Vagina (tissue), 2 donors: ENCODE data around the gene THRA. TPM values are rescaled to one million over a fixed set of nuclear protein-coding genes. Genes with fewer than 3 reads are reported as not detected.

Experiments used
- DNase-seq, 2 donors: peaks; one replicate each; pipeline ENCODE4 v3.0.0-alpha.2; 2017; ENCODE audit errors: extremely low spot score in 2 of 2
- H3K27ac ChIP-seq: fragments of 200-600 bp; sonication (generic); one replicate; pipeline ENCODE4 v1.5.1; 2019
- H3K27me3 ChIP-seq: fragments of 200-600 bp; sonication (generic); one replicate; pipeline ENCODE4 v1.5.1; 2019
- H3K36me3 ChIP-seq, 2 donors: fragments of 200-600 bp; sonication (generic); one replicate each; pipeline ENCODE4 v1.5.1; 2017 to 2019
- H3K4me1 ChIP-seq: fragments of 200-600 bp; sonication (generic); one replicate; pipeline ENCODE4 v1.5.1; 2019
- H3K4me3 ChIP-seq, 2 donors: fragments of 200-600 bp; sonication (generic); 1 replicate in 1 of 2; 2 replicates in 1 of 2; pipeline ENCODE4 v1.5.1; 2016 to 2019
- H3K9me3 ChIP-seq: fragments of 200-600 bp; sonication (generic); one replicate; pipeline ENCODE4 v1.5.1; 2019
- POLR2A ChIP-seq, 2 donors: fragments of 450-650 bp; IDR thresholded peaks; one replicate each; pipeline ENCODE4 v1.6.1; 2017; ENCODE audit warnings: antibody characterized with exemption in 2 of 2, mild to moderate bottlenecking in 2 of 2, moderate library complexity in 2 of 2
- POLR2AphosphoS5 ChIP-seq, 2 donors: sonication (generic); formaldehyde crosslinking; IDR thresholded peaks; one replicate each; pipeline ENCODE4 v1.9.0; 2017; ENCODE audit warnings: antibody characterized with exemption in 2 of 2, mild to moderate bottlenecking in 2 of 2, low read depth in 1 of 2; ENCODE audit not compliant: insufficient read depth in 1 of 2
- intact Hi-C: fragments of 100-400 bp; cut with DNase I; formaldehyde crosslinking; loops from one replicate; pipeline ENCODE4 v1.15.1; 2023
- total RNA-seq: library from RNA; depleted of rRNA; stranded (reverse); fragments of >200 nt; gene quantifications from one replicate; pipeline ENCODE4 v1.2.3, GENCODE V29; 2016
- TF ChIP-seq, protein P1 (sequence below), 3 experiments: fragments of 450-650 bp in 2 of 3; fragments of 200-600 bp in 1 of 3; sonication (generic) in 1 of 3; IDR thresholded peaks; one replicate each; pipeline ENCODE4 v1.5.1; 2017 to 2019; ENCODE audit warnings: antibody characterized with exemption in 3 of 3, mild to moderate bottlenecking in 2 of 3, moderate library complexity in 2 of 3

Gene THRA, protein sequence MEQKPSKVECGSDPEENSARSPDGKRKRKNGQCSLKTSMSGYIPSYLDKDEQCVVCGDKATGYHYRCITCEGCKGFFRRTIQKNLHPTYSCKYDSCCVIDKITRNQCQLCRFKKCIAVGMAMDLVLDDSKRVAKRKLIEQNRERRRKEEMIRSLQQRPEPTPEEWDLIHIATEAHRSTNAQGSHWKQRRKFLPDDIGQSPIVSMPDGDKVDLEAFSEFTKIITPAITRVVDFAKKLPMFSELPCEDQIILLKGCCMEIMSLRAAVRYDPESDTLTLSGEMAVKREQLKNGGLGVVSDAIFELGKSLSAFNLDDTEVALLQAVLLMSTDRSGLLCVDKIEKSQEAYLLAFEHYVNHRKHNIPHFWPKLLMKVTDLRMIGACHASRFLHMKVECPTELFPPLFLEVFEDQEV
- total RNA-seq, result 40.3 TPM

DNA sequence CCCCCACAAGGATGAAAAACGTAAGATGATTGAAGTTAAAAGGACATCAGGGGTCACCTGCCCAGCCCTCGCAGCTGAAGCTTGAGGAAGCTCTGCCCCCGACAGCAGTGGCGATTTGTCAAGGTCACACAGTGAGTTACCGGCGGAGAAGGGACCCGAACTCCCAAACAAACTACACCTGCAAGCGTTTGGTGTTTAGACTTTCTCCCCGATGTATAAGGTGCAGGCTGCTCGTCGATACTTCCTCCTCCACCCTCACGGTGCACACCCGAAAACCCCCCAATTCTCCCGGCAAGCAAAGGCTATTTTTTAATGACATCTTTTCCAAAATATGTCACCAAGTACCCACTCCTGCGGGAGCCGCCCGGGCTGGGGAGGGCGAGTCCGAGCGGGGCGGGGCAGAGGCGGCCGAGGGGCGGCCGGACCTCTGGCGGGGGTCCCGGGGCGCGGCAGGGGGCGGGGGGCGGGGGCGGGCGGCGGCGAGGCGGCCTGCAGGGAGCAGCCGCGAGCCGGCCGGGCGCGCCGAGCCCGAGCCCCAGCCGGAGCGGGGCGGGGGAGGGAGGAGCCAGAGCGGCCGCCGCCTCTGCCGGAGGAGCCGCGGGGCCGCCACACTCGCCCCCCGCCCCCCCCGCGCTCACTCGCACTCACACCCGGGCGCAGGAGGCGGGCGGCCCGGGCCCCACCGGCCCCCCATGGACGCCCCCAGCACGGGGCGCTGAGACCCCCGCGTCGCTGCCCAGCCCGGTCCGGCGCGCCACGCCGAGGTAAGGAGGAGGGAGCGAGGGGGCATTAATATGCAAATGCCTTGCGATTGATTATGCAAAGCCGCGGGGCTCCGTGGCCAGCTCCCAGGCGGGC is at the start of gene THRA:
Gene THRA (plus strand): TSS at position 637 of the 858 bp plus-strand sequence. CDS start 11,524 bp downstream, outside the sequence.
- H3K27me3 ChIP-seq, result no peaks in the 10 kb centered on the region
- H3K4me3 ChIP-seq, result peak within 1 kb of the TSS; percentile 98 to 100
- no peaks in the 10 kb centered on the region for H3K9me3 ChIP-seq
- H3K27ac ChIP-seq, result peak within 1 kb of the TSS; percentile 99
- no peak for DNase-seq
- intact Hi-C loops, result loop anchor here (2.0 to 10.0 kb wide), 3 partner anchors 24 to 112 kb away; partner anchors contain the start of gene RAPGEFL1
- peaks cover 58% of the 10 kb centered on the region for H3K4me1 ChIP-seq
- TF ChIP-seq, protein P1, sequence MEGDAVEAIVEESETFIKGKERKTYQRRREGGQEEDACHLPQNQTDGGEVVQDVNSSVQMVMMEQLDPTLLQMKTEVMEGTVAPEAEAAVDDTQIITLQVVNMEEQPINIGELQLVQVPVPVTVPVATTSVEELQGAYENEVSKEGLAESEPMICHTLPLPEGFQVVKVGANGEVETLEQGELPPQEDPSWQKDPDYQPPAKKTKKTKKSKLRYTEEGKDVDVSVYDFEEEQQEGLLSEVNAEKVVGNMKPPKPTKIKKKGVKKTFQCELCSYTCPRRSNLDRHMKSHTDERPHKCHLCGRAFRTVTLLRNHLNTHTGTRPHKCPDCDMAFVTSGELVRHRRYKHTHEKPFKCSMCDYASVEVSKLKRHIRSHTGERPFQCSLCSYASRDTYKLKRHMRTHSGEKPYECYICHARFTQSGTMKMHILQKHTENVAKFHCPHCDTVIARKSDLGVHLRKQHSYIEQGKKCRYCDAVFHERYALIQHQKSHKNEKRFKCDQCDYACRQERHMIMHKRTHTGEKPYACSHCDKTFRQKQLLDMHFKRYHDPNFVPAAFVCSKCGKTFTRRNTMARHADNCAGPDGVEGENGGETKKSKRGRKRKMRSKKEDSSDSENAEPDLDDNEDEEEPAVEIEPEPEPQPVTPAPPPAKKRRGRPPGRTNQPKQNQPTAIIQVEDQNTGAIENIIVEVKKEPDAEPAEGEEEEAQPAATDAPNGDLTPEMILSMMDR (IDR thresholded peaks at IDR 0.05), result no peak
- TF ChIP-seq POLR2A (IDR thresholded peaks at IDR 0.05), result peak in 1 of 2 donors; percentile 47
- no peaks in the 10 kb centered on the region for H3K36me3 ChIP-seq

DNA sequence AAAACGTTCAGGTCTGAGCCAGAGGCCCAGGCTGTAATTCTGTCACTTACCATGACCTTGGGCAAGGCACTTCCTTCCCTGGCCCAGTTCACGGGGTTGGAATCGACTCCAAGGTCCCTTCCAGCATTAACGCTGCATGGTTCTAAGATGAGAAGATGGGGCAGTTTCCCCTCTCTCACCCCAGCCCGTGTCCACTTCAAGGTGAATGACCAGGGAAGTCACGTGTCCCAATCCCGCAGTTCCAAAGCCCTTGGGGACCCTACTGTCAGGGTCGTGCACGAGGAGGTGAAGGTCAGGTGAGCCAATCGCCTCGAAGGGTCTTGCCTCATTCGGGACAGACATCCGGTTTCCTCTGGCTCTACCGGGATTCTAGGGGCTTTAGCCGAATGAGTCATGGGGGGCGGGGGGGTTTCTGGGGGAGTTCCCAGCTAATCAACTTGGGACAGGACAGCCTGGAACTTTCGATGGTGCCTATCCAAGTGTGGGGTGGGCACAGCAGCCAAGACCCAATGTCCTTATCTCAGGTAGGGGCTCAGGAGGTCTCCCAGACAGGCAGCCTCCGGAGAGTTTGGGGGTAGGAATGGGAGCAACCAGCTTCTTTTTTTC is 48.3 kb upstream of the THRA start:
- no peak for DNase-seq
- Histone ChIP-seq H3K9me3 (no peaks in the 10 kb centered on the region), H3K27me3 (no peaks in the 10 kb centered on the region), H3K4me3 (no peak overlapping the region), H3K36me3 (peaks cover 0 to under 1% of the 10 kb centered on the region in 2 donors), H3K27ac (peak overlapping the region; percentile 89), H3K4me1 (peaks cover 63% of the 10 kb centered on the region)
- TF ChIP-seq POLR2AphosphoS5 (IDR thresholded peaks at IDR 0.05; ENCODE audit: insufficient read depth in 1 of 2, low read depth in 1 of 2), result no peak
- TF ChIP-seq POLR2A (IDR thresholded peaks at IDR 0.05), result no peak
- TF ChIP-seq, protein P1 (IDR thresholded peaks at IDR 0.05), result no peak
- intact Hi-C loops, result no loop called here

DNA sequence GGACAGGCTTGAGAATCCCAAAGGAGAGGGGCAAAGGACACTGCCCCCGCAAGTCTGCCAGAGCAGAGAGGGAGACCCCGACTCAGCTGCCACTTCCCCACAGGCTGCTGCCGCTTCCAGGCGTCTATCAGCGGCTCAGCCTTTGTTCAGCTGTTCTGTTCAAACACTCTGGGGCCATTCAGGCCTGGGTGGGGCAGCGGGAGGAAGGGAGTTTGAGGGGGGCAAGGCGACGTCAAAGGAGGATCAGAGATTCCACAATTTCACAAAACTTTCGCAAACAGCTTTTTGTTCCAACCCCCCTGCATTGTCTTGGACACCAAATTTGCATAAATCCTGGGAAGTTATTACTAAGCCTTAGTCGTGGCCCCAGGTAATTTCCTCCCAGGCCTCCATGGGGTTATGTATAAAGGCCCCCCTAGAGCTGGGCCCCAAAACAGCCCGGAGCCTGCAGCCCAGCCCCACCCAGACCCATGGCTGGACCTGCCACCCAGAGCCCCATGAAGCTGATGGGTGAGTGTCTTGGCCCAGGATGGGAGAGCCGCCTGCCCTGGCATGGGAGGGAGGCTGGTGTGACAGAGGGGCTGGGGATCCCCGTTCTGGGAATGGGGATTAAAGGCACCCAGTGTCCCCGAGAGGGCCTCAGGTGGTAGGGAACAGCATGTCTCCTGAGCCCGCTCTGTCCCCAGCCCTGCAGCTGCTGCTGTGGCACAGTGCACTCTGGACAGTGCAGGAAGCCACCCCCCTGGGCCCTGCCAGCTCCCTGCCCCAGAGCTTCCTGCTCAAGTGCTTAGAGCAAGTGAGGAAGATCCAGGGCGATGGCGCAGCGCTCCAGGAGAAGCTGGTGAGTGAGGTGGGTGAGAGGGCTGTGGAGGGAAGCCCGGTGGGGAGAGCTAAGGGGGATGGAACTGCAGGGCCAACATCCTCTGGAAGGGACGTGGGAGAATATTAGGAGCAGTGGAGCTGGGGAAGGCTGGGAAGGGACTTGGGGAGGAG is 47.5 kb upstream of the THRA start, which contains the start of gene CSF3:
Gene CSF3 (plus strand): TSS at position 436 of the 993 bp plus-strand sequence. CDS start 35 bp downstream, at position 471.
- Histone ChIP-seq H3K4me1 (peaks cover 71% of the 10 kb centered on the region), H3K27ac (peak within 1 kb of the TSS; percentile 89), H3K9me3 (no peaks in the 10 kb centered on the region), H3K4me3 (peak within 1 kb of the TSS in 1 of 2 donors; percentile 2), H3K27me3 (no peaks in the 10 kb centered on the region), H3K36me3 (peaks cover 0 to 9% of the 10 kb centered on the region in 2 donors)
- no peak for DNase-seq
- TF ChIP-seq POLR2AphosphoS5 (IDR thresholded peaks at IDR 0.05; ENCODE audit: insufficient read depth in 1 of 2, low read depth in 1 of 2) (no peak), POLR2A (IDR thresholded peaks at IDR 0.05) (no peak)
- TF ChIP-seq, protein P1 (IDR thresholded peaks at IDR 0.05), result no peak
- intact Hi-C loops, result loop anchor here (5.0 kb wide), 2 partner anchors 97 to 152 kb away; no protein-coding TSS in a partner anchor
